Umbilical cord (tissue), 2 donors: ENCODE results near the gene MMP7. TPM values are rescaled to one million over a fixed set of nuclear protein-coding genes. Genes with fewer than 3 reads are reported as not detected.
"Not testable (repeated sequence)": the region's sequence is repeated elsewhere in the genome, so short reads cannot be mapped to it uniquely, and the experiment has no call there.

Experiments used
- DNase-seq: peaks from one replicate; pipeline ENCODE4 v3.0.0-alpha.2; 2015; ENCODE audit warnings: low spot score
- total RNA-seq: library from RNA; depleted of rRNA; stranded (reverse); fragments of >200 nt; gene quantifications from one replicate; pipeline ENCODE4 v1.2.3, GENCODE V29; 2014; ENCODE audit warnings: low replicate concordance; ENCODE audit not compliant: insufficient read depth

MMP7 gene
- total RNA-seq, 1 donor from 2014 or later = 23.8 TPM

GRCh38 chr11:102539567-102539966 lies 9.0 kb upstream of the MMP7 start:
- DNase-seq = no peak

GRCh38 chr11:102538932-102539331 lies 8.4 kb upstream of the MMP7 start:
- no peak for DNase-seq

- no peak for DNase-seq
Observed at GRCh38 chr11:102534261-102534872, 3.8 kb upstream of the MMP7 start.

GRCh38 chr11:102528618-102529017 lies 1.9 kb downstream of the MMP7 start:
- no peak for DNase-seq

GRCh38 chr11:102527684-102528083 lies 2.9 kb downstream of the MMP7 start:
- DNase-seq = no peak

- no peak for DNase-seq
Observed at GRCh38 chr11:102527041-102527440, 3.5 kb downstream of the MMP7 start.

GRCh38 chr11:102523887-102524286 lies 6.7 kb downstream of the MMP7 start:
- no peak for DNase-seq

GRCh38 chr11:102523189-102523570 lies 7.4 kb downstream of the MMP7 start:
- DNase-seq = no peak

GRCh38 chr11:102522312-102523188 lies 8.0 kb downstream of the MMP7 start:
- DNase-seq = peak; percentile 97

- DNase-seq = no peak
Observed at GRCh38 chr11:102521121-102521520, 9.4 kb downstream of the MMP7 start.

GRCh38 chr11:102520514-102520913 lies 10.0 kb downstream of the MMP7 start:
- no peak for DNase-seq

- DNase-seq = peak; percentile 69
Observed at GRCh38 chr11:102518296-102519094, 12.1 kb downstream of the MMP7 start.

GRCh38 chr11:102517670-102518069 lies 12.9 kb downstream of the MMP7 start:
- no peak for DNase-seq

GRCh38 chr11:102516179-102516578 lies 14.4 kb downstream of the MMP7 start:
- DNase-seq = no peak

GRCh38 chr11:102513869-102514268 lies 16.7 kb downstream of the MMP7 start:
- DNase-seq = peak; percentile 60

GRCh38 chr11:102510439-102511135 lies 20.0 kb downstream of the MMP7 start:
- no peak for DNase-seq

- not testable (repeated sequence) for DNase-seq
Observed at GRCh38 chr11:102502831-102503230, 27.7 kb downstream of the MMP7 start.

- no peak for DNase-seq
Observed at GRCh38 chr11:102500829-102501228, 29.7 kb downstream of the MMP7 start.

GRCh38 chr11:102499931-102500330 lies 30.6 kb downstream of the MMP7 start:
- no peak for DNase-seq

- peak; percentile 95 for DNase-seq
Observed at GRCh38 chr11:102499151-102499550, 31.4 kb downstream of the MMP7 start.

GRCh38 chr11:102497061-102497460 lies 33.5 kb downstream of the MMP7 start:
- DNase-seq = no peak
